DLD1 (cell line): ENCODE data around the gene CBX4.

Experiments
- in situ Hi-C: cut with HindIII; loops from 2 replicates; pipeline ENCODE4 v1.10.0; 2017; ENCODE audit warnings: low sequenced_read_pairs

The CBX4 gene

GRCh38 chr17:79842656-79843473, 3.6 kb upstream of the CBX4 start:
- in situ Hi-C loops: no loop called here

GRCh38 chr17:79842136-79842655, 3.0 kb upstream of the CBX4 start:
- in situ Hi-C loops: no loop called here

- in situ Hi-C loops: no loop called here
Observed at GRCh38 chr17:79841369-79842135, 2.3 kb upstream of the CBX4 start.

GRCh38 chr17:79840989-79841286, 1.7 kb upstream of the CBX4 start:
- in situ Hi-C loops: no loop called here

- in situ Hi-C loops: no loop called here
Observed at GRCh38 chr17:79840269-79840988, 1.2 kb upstream of the CBX4 start.

- in situ Hi-C loops: no loop called here
Observed at GRCh38 chr17:79838522-79839274, 542 bp downstream of the CBX4 start.

- in situ Hi-C loops: no loop called here
Observed at GRCh38 chr17:79837888-79838521, 1.2 kb downstream of the CBX4 start.

GRCh38 chr17:79836972-79837887, 2.0 kb downstream of the CBX4 start:
- in situ Hi-C loops: no loop called here

GRCh38 chr17:79836510-79836971, 2.7 kb downstream of the CBX4 start:
- in situ Hi-C loops: no loop called here

- in situ Hi-C loops: no loop called here
Observed at GRCh38 chr17:79835953-79836509, 3.2 kb downstream of the CBX4 start.

- in situ Hi-C loops: no loop called here
Observed at GRCh38 chr17:79835470-79835899, 3.8 kb downstream of the CBX4 start.

- in situ Hi-C loops: no loop called here
Observed at GRCh38 chr17:79834565-79835469, 4.4 kb downstream of the CBX4 start.

GRCh38 chr17:79833744-79834564, 5.3 kb downstream of the CBX4 start:
- in situ Hi-C loops: no loop called here

- in situ Hi-C loops: no loop called here
Observed at GRCh38 chr17:79833110-79833450, 6.2 kb downstream of the CBX4 start.

GRCh38 chr17:79832218-79833109, 6.8 kb downstream of the CBX4 start:
- in situ Hi-C loops: no loop called here
